ENCODE measurements around the gene CMTM5.

DNA sequence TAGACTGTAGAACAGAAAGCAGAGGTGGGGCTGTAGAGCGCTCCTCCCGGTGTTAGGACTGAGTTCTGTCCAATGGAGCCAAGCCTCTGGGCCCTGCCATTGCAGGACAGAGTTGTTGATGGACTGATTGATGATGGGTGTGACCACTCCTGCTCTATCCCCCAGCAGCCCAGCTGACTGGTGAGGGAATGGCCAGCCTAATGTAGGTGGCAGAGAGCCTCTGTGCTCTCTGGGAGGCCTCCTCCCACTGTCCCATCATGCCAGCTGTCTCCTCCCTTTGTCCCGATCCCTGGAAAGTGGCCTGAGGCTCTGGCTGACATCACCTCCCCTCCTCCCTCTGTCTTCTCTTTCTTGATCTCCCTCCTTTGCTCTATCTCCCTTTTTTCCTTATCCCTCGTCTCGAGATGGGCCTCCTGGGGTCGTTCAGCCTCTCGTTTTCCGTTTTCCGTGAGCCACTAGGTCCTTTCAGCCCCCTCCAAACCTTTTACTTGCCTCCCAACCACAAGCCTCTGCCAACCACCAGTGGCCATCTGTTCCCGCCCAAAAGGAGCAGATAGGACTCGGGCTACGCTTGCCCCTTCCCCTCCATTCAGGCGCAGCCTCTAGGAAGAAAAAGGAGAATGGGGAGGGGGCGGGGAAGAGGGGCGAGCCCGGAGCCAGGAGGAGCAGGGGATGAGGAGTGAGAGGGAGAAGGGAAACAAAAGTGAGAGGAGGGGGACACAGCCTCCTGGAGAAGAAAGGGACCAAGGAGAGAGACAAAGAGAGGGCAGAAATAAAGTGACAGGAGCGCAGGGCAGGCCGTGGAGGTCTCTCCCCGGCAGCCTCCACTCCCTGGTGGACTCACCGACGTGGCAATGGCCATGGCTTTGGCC is 12.4 kb upstream of the CMTM5 start:
- TF ChIP-seq CTCF (IDR thresholded peaks at IDR 0.05), result no peak
- no peak for TF ChIP-seq POLR2A (IDR thresholded peaks at IDR 0.05)
